HEK293 (cell line): ENCODE data around the gene MMRN2.

Experiments used
- CTCF ChIA-PET: fragments of 350-600 bp; formaldehyde crosslinking; extraction: SDS; loops from one replicate; lab custom pipeline; 2021; ENCODE audit warnings: antibody characterized with exemption; lab: Yijun Ruan, JAX
- POLR2A ChIA-PET: fragments of 300-600 bp; formaldehyde crosslinking; extraction: SDS; loops from one replicate; lab custom pipeline; 2020; ENCODE audit warnings: antibody characterized with exemption, inconsistent platforms; lab: Yijun Ruan, JAX
- H3K27ac ChIP-seq: fragments of 200-500 bp; sonication (Bioruptor generic); 2 replicates; pipeline ENCODE4 v1.5.1; 2014; ENCODE audit warnings: low read depth, low read length, control low read depth, inconsistent platforms; ENCODE audit errors: extremely low read depth
- H3K36me3 ChIP-seq, 2 experiments: fragments of 200-500 bp in 1 of 2; sonication (Bioruptor generic) in 1 of 2; 1 replicate in 1 of 2; 2 replicates in 1 of 2; pipeline ENCODE4 v1.5.1; 2014 to 2017; ENCODE audit warnings: inconsistent platforms in 2 of 2, low read length in 2 of 2; ENCODE audit not compliant: control insufficient read depth in 2 of 2, insufficient read depth in 1 of 2
- H3K4me1 ChIP-seq: fragments of 200-500 bp; sonication (Bioruptor generic); 2 replicates; pipeline ENCODE4 v1.5.1; 2014; ENCODE audit warnings: mild to moderate bottlenecking, low read length, inconsistent platforms; ENCODE audit not compliant: control insufficient read depth, insufficient read depth
- H3K4me3 ChIP-seq: 2 replicates; pipeline ENCODE4 v1.5.1; 2011; ENCODE audit warnings: low read depth, mild to moderate bottlenecking, control low read depth, low read length, moderate library complexity
- H3K9me3 ChIP-seq: fragments of 200-500 bp; sonication (Bioruptor generic); 2 replicates; pipeline ENCODE4 v1.5.1; 2014; ENCODE audit warnings: low read depth, low read length, inconsistent platforms; ENCODE audit not compliant: control insufficient read depth, insufficient read depth
- EGR2 ChIP-seq: fragments of 450-650 bp; formaldehyde crosslinking; IDR thresholded peaks from 2 replicates; pipeline ENCODE4 v1.5.1; 2016; ENCODE audit warnings: low read depth, missing biosample characterization, missing genetic modification characterization
- GLIS1 ChIP-seq: fragments of 450-650 bp; formaldehyde crosslinking; IDR thresholded peaks from 2 replicates; pipeline ENCODE4 v1.5.1; 2016; ENCODE audit warnings: missing biosample characterization, missing genetic modification characterization
- GLIS2 ChIP-seq: fragments of 450-650 bp; formaldehyde crosslinking; IDR thresholded peaks from 2 replicates; pipeline ENCODE4 v1.5.1; 2016; ENCODE audit warnings: missing biosample characterization, missing genetic modification characterization
- MYNN ChIP-seq: fragments of 450-650 bp; formaldehyde crosslinking; IDR thresholded peaks from 2 replicates; pipeline ENCODE4 v1.5.1; 2016; ENCODE audit warnings: missing biosample characterization, missing genetic modification characterization, borderline replicate concordance
- PATZ1 ChIP-seq: fragments of 450-650 bp; formaldehyde crosslinking; IDR thresholded peaks from 2 replicates; pipeline ENCODE4 v1.5.1; 2016; ENCODE audit warnings: missing biosample characterization, missing genetic modification characterization
- PRDM4 ChIP-seq: fragments of 450-650 bp; formaldehyde crosslinking; IDR thresholded peaks from 2 replicates; pipeline ENCODE4 v1.5.1; 2017; ENCODE audit warnings: missing biosample characterization, missing genetic modification characterization
- SALL2 ChIP-seq: fragments of 450-650 bp; formaldehyde crosslinking; IDR thresholded peaks from 2 replicates; pipeline ENCODE4 v1.5.0; 2017; ENCODE audit warnings: missing biosample characterization, mild to moderate bottlenecking, missing genetic modification characterization, borderline replicate concordance
- YY1 ChIP-seq: fragments of 450-650 bp; formaldehyde crosslinking; IDR thresholded peaks from 2 replicates; pipeline ENCODE4 v1.5.1; 2018; ENCODE audit warnings: missing biosample characterization, missing genetic modification characterization
- ZBTB21 ChIP-seq: fragments of 450-650 bp; formaldehyde crosslinking; IDR thresholded peaks from 2 replicates; pipeline ENCODE4 v1.5.1; 2017; ENCODE audit warnings: missing biosample characterization, missing genetic modification characterization
- ZBTB26 ChIP-seq: fragments of 450-650 bp; formaldehyde crosslinking; optimal IDR thresholded peaks from 2 replicates; pipeline ENCODE3; 2016; ENCODE audit warnings: missing biosample characterization, mild to moderate bottlenecking, missing genetic modification characterization
- ZIC2 ChIP-seq: fragments of 450-650 bp; formaldehyde crosslinking; IDR thresholded peaks from 2 replicates; pipeline ENCODE4 v1.5.1; 2016; ENCODE audit warnings: missing biosample characterization, missing genetic modification characterization
- ZNF133 ChIP-seq: fragments of 450-650 bp; formaldehyde crosslinking; IDR thresholded peaks from 2 replicates; pipeline ENCODE4 v1.5.1; 2016; ENCODE audit warnings: missing biosample characterization, missing genetic modification characterization
- ZNF140 ChIP-seq: fragments of 450-650 bp; formaldehyde crosslinking; IDR thresholded peaks from 2 replicates; pipeline ENCODE4 v1.5.1; 2016; ENCODE audit warnings: missing biosample characterization, missing genetic modification characterization
- ZNF148 ChIP-seq: fragments of 450-650 bp; formaldehyde crosslinking; IDR thresholded peaks from 2 replicates; pipeline ENCODE4 v1.5.0; 2017; ENCODE audit warnings: missing biosample characterization, missing genetic modification characterization, borderline replicate concordance
- ZNF157 ChIP-seq: fragments of 450-650 bp; formaldehyde crosslinking; IDR thresholded peaks from 2 replicates; pipeline ENCODE4 v1.5.1; 2016; ENCODE audit warnings: missing biosample characterization, missing genetic modification characterization
- ZNF174 ChIP-seq: fragments of 450-650 bp; formaldehyde crosslinking; IDR thresholded peaks from 2 replicates; pipeline ENCODE4 v1.5.0; 2017; ENCODE audit warnings: missing biosample characterization, mild to moderate bottlenecking, missing genetic modification characterization
- ZNF18 ChIP-seq: fragments of 450-650 bp; formaldehyde crosslinking; IDR thresholded peaks from 2 replicates; pipeline ENCODE4 v1.5.1; 2016; ENCODE audit warnings: missing biosample characterization, missing genetic modification characterization
- ZNF223 ChIP-seq: fragments of 450-650 bp; formaldehyde crosslinking; IDR thresholded peaks from 2 replicates; pipeline ENCODE4 v1.5.1; 2016; ENCODE audit warnings: missing biosample characterization, missing genetic modification characterization
- ZNF354C ChIP-seq: fragments of 450-650 bp; formaldehyde crosslinking; IDR thresholded peaks from 2 replicates; pipeline ENCODE4 v1.5.1; 2016; ENCODE audit warnings: missing biosample characterization, missing genetic modification characterization, low read depth, borderline replicate concordance
- ZNF514 ChIP-seq: fragments of 450-650 bp; formaldehyde crosslinking; IDR thresholded peaks from 2 replicates; pipeline ENCODE4 v1.5.1; 2016; ENCODE audit warnings: missing biosample characterization, missing genetic modification characterization
- ZNF624 ChIP-seq: fragments of 450-650 bp; formaldehyde crosslinking; IDR thresholded peaks from 2 replicates; pipeline ENCODE4 v1.5.1; 2017; ENCODE audit warnings: missing biosample characterization, missing genetic modification characterization
- ZNF692 ChIP-seq: fragments of 450-650 bp; formaldehyde crosslinking; IDR thresholded peaks from 2 replicates; pipeline ENCODE4 v1.5.1; 2016; ENCODE audit warnings: missing biosample characterization, missing genetic modification characterization
- ZNF792 ChIP-seq: fragments of 450-650 bp; formaldehyde crosslinking; IDR thresholded peaks from 2 replicates; pipeline ENCODE4 v1.5.1; 2016; ENCODE audit warnings: missing biosample characterization, missing genetic modification characterization
- ZNF843 ChIP-seq: fragments of 450-650 bp; formaldehyde crosslinking; IDR thresholded peaks from 2 replicates; pipeline ENCODE4 v1.5.1; 2016; ENCODE audit warnings: missing biosample characterization, missing genetic modification characterization

MMRN2 gene

GRCh38 chr10:86962136-86962980 lies 4.9 kb upstream of the MMRN2 start:
- Histone ChIP-seq H3K27ac (no peak overlapping the region), H3K4me1 (no peaks in the 10 kb centered on the region), H3K9me3 (no peaks in the 10 kb centered on the region), H3K4me3 (no peak overlapping the region), H3K36me3 (no peaks in the 10 kb centered on the region)
- TF ChIP-seq YY1 (tag by site-specific recombination): no peak
- no peak for TF ChIP-seq ZBTB26
- TF ChIP-seq ZIC2 (tag by site-specific recombination): peak; percentile 55
- no peak for TF ChIP-seq PATZ1 (tag by site-specific recombination)
- no peak for TF ChIP-seq ZBTB21 (tag by site-specific recombination)
- no peak for TF ChIP-seq ZNF692 (tag by site-specific recombination)
- peak; percentile 57 for TF ChIP-seq GLIS2 (tag by site-specific recombination)
- no peak for TF ChIP-seq ZNF140
- no peak for TF ChIP-seq ZNF174 (tag by site-specific recombination)
- peak; percentile 33; the same call in 1 of the 2 replicates for TF ChIP-seq EGR2 (tag by site-specific recombination)
- no peak for TF ChIP-seq ZNF792
- TF ChIP-seq ZNF624: no peak
- TF ChIP-seq MYNN (tag by site-specific recombination): no peak
- TF ChIP-seq ZNF843 (tag by site-specific recombination): no peak
- no peak for TF ChIP-seq ZNF148 (tag by site-specific recombination)
- TF ChIP-seq SALL2: no peak
- TF ChIP-seq ZNF223 (tag by site-specific recombination): no peak
- no peak for TF ChIP-seq ZNF157 (tag by site-specific recombination)
- TF ChIP-seq ZNF133: no peak
- no peak for TF ChIP-seq ZNF354C (tag by site-specific recombination)
- peak; percentile 35; the same call in 1 of the 2 replicates for TF ChIP-seq GLIS1 (tag by site-specific recombination)
- TF ChIP-seq PRDM4: no peak
- no peak for TF ChIP-seq ZNF18 (tag by site-specific recombination)
- no peak for TF ChIP-seq ZNF514 (tag by site-specific recombination)
- ChIA-PET CTCF (interaction anchor here (0.5 to 0.7 kb wide), 3 partner anchors 14 to 255 kb away, joined by 3 to 4 read pairs (median 3); no protein-coding TSS in a partner anchor), POLR2A (no interaction called here)
